H1 (cell line): ENCODE measurements around the gene RAB3C. TPM values are rescaled to one million over a fixed set of nuclear protein-coding genes. Genes with fewer than 3 reads are reported as not detected.

ENCODE experiments used
- CTCF ChIA-PET: fragments of 300-600 bp; sonication (Branson Sonifier 250); formaldehyde crosslinking; loops from one replicate; lab custom pipeline; 2021; ENCODE audit not compliant: partially characterized antibody; lab: Charles Lee
- POLR2A ChIA-PET: fragments of 300-600 bp; sonication (Branson Sonifier 250); formaldehyde crosslinking; loops from one replicate; lab custom pipeline; 2021; ENCODE audit warnings: inconsistent platforms; ENCODE audit not compliant: partially characterized antibody; lab: Charles Lee
- DNase-seq, 2 experiments: peaks; one replicate each; pipeline versions ENCODE4 v3.0.0 to v3.0.0-alpha.2; 2010 to 2022; ENCODE audit warnings: low spot score in 2 of 2, low read depth in 1 of 2, mixed read lengths in 1 of 2
- FAIRE-seq: peaks from 2 replicates; lab custom pipeline; 2011; peaks lifted over from hg19 to GRCh38; lab: Jason Lieb, UNC
- H2AFZ ChIP-seq: 2 replicates; pipeline ENCODE4 v1.8.1; 2012; ENCODE audit warnings: low read length, inconsistent platforms
- H2AK5ac ChIP-seq: 2 replicates; pipeline ENCODE4 v1.6.1; 2013; ENCODE audit warnings: low read depth, low read length
- H2BK120ac ChIP-seq: replicated peaks from 2 replicates; pipeline ENCODE3; 2013; ENCODE audit warnings: low read depth, low read length, inconsistent platforms
- H2BK12ac ChIP-seq: 2 replicates; pipeline ENCODE4 v1.6.1; 2013; ENCODE audit warnings: low read depth, low read length
- H2BK15ac ChIP-seq: 2 replicates; pipeline ENCODE4 v1.6.1; 2013; ENCODE audit warnings: low read length
- H2BK20ac ChIP-seq: 2 replicates; pipeline ENCODE4 v1.6.1; 2013; ENCODE audit warnings: low read length
- H2BK5ac ChIP-seq: 2 replicates; pipeline ENCODE4 v1.6.1; 2013; ENCODE audit warnings: low read depth, low read length
- H3K14ac ChIP-seq: 2 replicates; pipeline ENCODE4 v1.6.1; 2013; ENCODE audit warnings: inconsistent platforms; ENCODE audit not compliant: insufficient read length
- H3K18ac ChIP-seq: 2 replicates; pipeline ENCODE4 v1.6.1; 2013; ENCODE audit warnings: low read length; ENCODE audit errors: extremely low read depth
- H3K23ac ChIP-seq: 2 replicates; pipeline ENCODE4 v1.6.1; 2013; ENCODE audit warnings: inconsistent platforms; ENCODE audit not compliant: insufficient read length
- H3K23me2 ChIP-seq: 2 replicates; pipeline ENCODE4 v1.6.1; 2013; ENCODE audit warnings: low read depth, low read length
- H3K27ac ChIP-seq: 2 replicates; pipeline ENCODE4 v1.6.1; 2011; ENCODE audit warnings: low read depth, low read length, inconsistent platforms
- H3K27me3 ChIP-seq, 4 experiments: replicated peaks in 1 of 4; 1 replicate in 1 of 4; 2 replicates in 3 of 4; pipeline versions ENCODE4 v1.6.1 to v1.8.1; 2011 to 2013; ENCODE audit warnings: low read length in 3 of 4, mild to moderate bottlenecking in 3 of 4, inconsistent platforms in 2 of 4, mixed read lengths in 2 of 4, moderate library complexity in 1 of 4; ENCODE audit not compliant: control insufficient read depth in 3 of 4, insufficient read depth in 3 of 4; ENCODE audit errors: extremely low read depth in 1 of 4
- H3K36me3 ChIP-seq, 4 experiments: 2 replicates each; pipeline versions ENCODE4 v1.6.1 to v1.8.1; 2011 to 2013; ENCODE audit warnings: mild to moderate bottlenecking in 4 of 4, low read length in 3 of 4, moderate library complexity in 2 of 4, control low read depth in 1 of 4, inconsistent platforms in 1 of 4; ENCODE audit not compliant: insufficient read depth in 4 of 4, control insufficient read depth in 2 of 4
- H3K4ac ChIP-seq: replicated peaks from 2 replicates; pipeline ENCODE3; 2013; ENCODE audit warnings: low read length, low read depth, mixed read lengths, inconsistent platforms; ENCODE audit not compliant: insufficient read length
- H3K4me1 ChIP-seq, 4 experiments: replicated peaks in 1 of 4; 1 replicate in 1 of 4; 2 replicates in 3 of 4; pipeline versions ENCODE4 v1.6.1 to v1.8.1; 2011 to 2013; ENCODE audit warnings: low read length in 3 of 4, inconsistent platforms in 2 of 4, mixed read lengths in 1 of 4; ENCODE audit not compliant: insufficient read depth in 4 of 4, control insufficient read depth in 3 of 4
- H3K4me2 ChIP-seq, 2 experiments: 2 replicates each; pipeline versions ENCODE4 v1.6.1 to v1.8.1; 2011 to 2013; ENCODE audit warnings: low read depth in 2 of 2, low read length in 2 of 2, control low read depth in 1 of 2, inconsistent platforms in 1 of 2, mild to moderate bottlenecking in 1 of 2; ENCODE audit not compliant: insufficient read depth in 1 of 2
- H3K4me3 ChIP-seq, 4 experiments: fragments of 200-600, 300-600 bp in 1 of 4; sonication (generic), shearing (Covaris generic), sonication (Bioruptor Twin) in 1 of 4; 2 replicates each; pipeline versions ENCODE4 v1.5.1 to v1.8.1; 2011 to 2016; ENCODE audit warnings: low read length in 4 of 4, low read depth in 3 of 4, control low read depth in 2 of 4, inconsistent platforms in 2 of 4, mild to moderate bottlenecking in 2 of 4, mixed read lengths in 1 of 4, moderate library complexity in 1 of 4; ENCODE audit not compliant: insufficient read depth in 2 of 4; ENCODE audit errors: extremely low read depth in 1 of 4
- H3K56ac ChIP-seq: replicated peaks from 2 replicates; pipeline ENCODE3; 2013; ENCODE audit warnings: low read depth, mild to moderate bottlenecking, mixed read lengths, low read length, inconsistent platforms; ENCODE audit not compliant: insufficient read length
- H3K79me1 ChIP-seq: 2 replicates; pipeline ENCODE4 v1.6.1; 2013; ENCODE audit warnings: low read depth, low read length, control low read depth
- H3K79me2 ChIP-seq, 2 experiments: 2 replicates each; pipeline versions ENCODE4 v1.6.1 to v1.8.1; 2012 to 2013; ENCODE audit warnings: low read length in 2 of 2, mild to moderate bottlenecking in 2 of 2, inconsistent platforms in 1 of 2; ENCODE audit not compliant: insufficient read depth in 2 of 2, control insufficient read depth in 1 of 2
- H3K9ac ChIP-seq, 4 experiments: replicated peaks in 1 of 4; 1 replicate in 1 of 4; 2 replicates in 3 of 4; pipeline versions ENCODE4 v1.6.1 to v1.8.1; 2011 to 2013; ENCODE audit warnings: low read depth in 3 of 4, low read length in 3 of 4, control low read depth in 2 of 4, mild to moderate bottlenecking in 2 of 4, moderate library complexity in 2 of 4, inconsistent platforms in 1 of 4; ENCODE audit errors: extremely low read depth in 1 of 4
- H3K9me3 ChIP-seq, 2 experiments: 2 replicates each; pipeline versions ENCODE4 v1.6.1 to v1.8.1; 2012 to 2013; ENCODE audit warnings: mild to moderate bottlenecking in 2 of 2, moderate library complexity in 2 of 2, control low read depth in 1 of 2, inconsistent platforms in 1 of 2, low read depth in 1 of 2, low read length in 1 of 2, mixed read lengths in 1 of 2; ENCODE audit not compliant: insufficient read depth in 2 of 2
- H4K20me1 ChIP-seq, 2 experiments: replicated peaks in 1 of 2; 2 replicates each; pipeline versions ENCODE3 to v1.8.1; 2011 to 2013; ENCODE audit warnings: inconsistent platforms in 2 of 2, low read length in 2 of 2, mild to moderate bottlenecking in 1 of 2; ENCODE audit not compliant: insufficient read depth in 2 of 2, control insufficient read depth in 1 of 2
- H4K5ac ChIP-seq: 2 replicates; pipeline ENCODE4 v1.6.1; 2013; ENCODE audit warnings: low read length, low read depth, mixed read lengths, inconsistent platforms; ENCODE audit not compliant: insufficient read length
- H4K8ac ChIP-seq: 2 replicates; pipeline ENCODE4 v1.8.0; 2013; ENCODE audit warnings: mild to moderate bottlenecking, moderate library complexity, low read length, inconsistent platforms; ENCODE audit not compliant: insufficient read depth; ENCODE audit errors: extremely low read depth
- H4K91ac ChIP-seq: replicated peaks from 2 replicates; pipeline ENCODE3; 2013; ENCODE audit warnings: low read length, mixed read lengths, inconsistent platforms; ENCODE audit not compliant: insufficient read length
- CTBP2 ChIP-seq: IDR thresholded peaks from 2 replicates; pipeline ENCODE4 v1.7.0; 2011; ENCODE audit warnings: borderline replicate concordance, mild to moderate bottlenecking, moderate library complexity, mixed read lengths, low read length; ENCODE audit not compliant: insufficient read depth, insufficient read length
- EGR1 ChIP-seq: IDR thresholded peaks from 2 replicates; pipeline ENCODE4 v1.6.1; 2011; ENCODE audit warnings: low read depth, low read length, borderline replicate concordance
- EZH2 ChIP-seq: fragments of 200-600 bp; sonication (generic); IDR thresholded peaks from 2 replicates; pipeline ENCODE4 v1.7.1; 2012; ENCODE audit warnings: low read depth, mild to moderate bottlenecking, moderate library complexity, low read length, inconsistent platforms; ENCODE audit not compliant: severe bottlenecking
- JUN ChIP-seq: IDR thresholded peaks from 2 replicates; pipeline ENCODE4 v1.6.1; 2011; ENCODE audit warnings: low read depth, mild to moderate bottlenecking, improper control_type of control experiment, low read length
- MAFK ChIP-seq: IDR thresholded peaks from 2 replicates; pipeline ENCODE4 v1.6.1; 2012; ENCODE audit warnings: low read depth, mild to moderate bottlenecking, improper control_type of control experiment, low read length
- MAX ChIP-seq: IDR thresholded peaks from 2 replicates; pipeline ENCODE4 v1.6.1; 2012; ENCODE audit warnings: inconsistent platforms
- POU5F1 ChIP-seq: IDR thresholded peaks from 2 replicates; pipeline ENCODE4 v1.6.1; 2011; ENCODE audit warnings: low read depth, mild to moderate bottlenecking, low read length, moderate library complexity
- WGBS, 2 experiments: shearing (Covaris generic) in 1 of 2; methylation state at CpG; one replicate each; pipeline versions ENCODE4 v1.1.6 to v1.1.7; 2013 to 2015; ENCODE audit warnings: low lambda C conversion rate in 2 of 2, mixed read lengths in 2 of 2, inconsistent platforms in 1 of 2, low coverage in 1 of 2, missing lambda C conversion rate in 1 of 2; ENCODE audit not compliant: insufficient replicate concordance in 2 of 2, insufficient coverage in 1 of 2, insufficient read length in 1 of 2; ENCODE audit errors: extremely low coverage in 1 of 2, missing lambda C conversion rate in 1 of 2; 5-methylcytosine and 5-hydroxymethylcytosine counted together
- polyA plus RNA-seq, 7 experiments: library from polyadenylated mRNA; depleted of rRNA in 3 of 7; stranded (reverse) in 5 of 7; unstranded in 2 of 7; fragments of >200 nt in 5 of 7; fragments of 200-250 nt in 2 of 7; gene quantifications; 1 replicate in 5 of 7; 2 replicates in 1 of 7; 4 replicates in 1 of 7; pipeline versions ENCODE4 v1.2.1 to v1.2.3, GENCODE V29; 2011 to 2013; ENCODE audit warnings: missing spikeins in 2 of 7, mixed read lengths in 2 of 7
- total RNA-seq: library from RNA; stranded (reverse); fragmentation: NEBNext Ultra II Directional; extraction: Animal tissue kit (Norgen Biotek cat#: 25700); gene quantifications from 2 replicates; pipeline ENCODE4 v1.2.1, GENCODE V29; 2021

Gene RAB3C
- total and polyA plus RNA-seq, 2 of the 8 experiments (the other 6 are each of a cell fraction or from before 2014, with no cell fraction given): 14.7 to 18.3 TPM

- no peak overlapping the region for H3K4me3 ChIP-seq
- H2BK20ac ChIP-seq: no peak overlapping the region
- no peak overlapping the region for H3K4me2 ChIP-seq
- no peak overlapping the region for H3K18ac ChIP-seq
- no peak overlapping the region for H3K23ac ChIP-seq
- H3K9me3 ChIP-seq: 0 out of 4 replicates have a peak, but pooled peaks cover 0 to 4% of the 10 kb centered on the region in 2 experiments
- WGBS, 2 experiments: 95% methylated on average over 1 of the region's 1 CpG; no CpG with 5 or more reads in 1 of the 2 experiments
- no peaks in the 10 kb centered on the region for H3K79me1 ChIP-seq
- no peaks in the 10 kb centered on the region for H3K36me3 ChIP-seq
- H4K20me1 ChIP-seq: no peaks in the 10 kb centered on the region
- H4K8ac ChIP-seq: no peak overlapping the region
- H3K4me1 ChIP-seq: no peaks in the 10 kb centered on the region
- no peak overlapping the region for H2BK12ac ChIP-seq
- no peak overlapping the region for H3K9ac ChIP-seq
- ChIA-PET CTCF (no interaction called here), POLR2A (no interaction called here)
- no peak for TF ChIP-seq MAFK
- no peak for TF ChIP-seq EGR1
- TF ChIP-seq EZH2: no peak
- no peak for TF ChIP-seq JUN
- no peak for TF ChIP-seq MAX
- TF ChIP-seq CTBP2: no peak
- no peak for TF ChIP-seq POU5F1
- H2BK15ac ChIP-seq: no peak overlapping the region
- no peak overlapping the region for H2AK5ac ChIP-seq
- no peak overlapping the region for H3K14ac ChIP-seq
- H3K79me2 ChIP-seq: no peaks in the 10 kb centered on the region
- H3K4ac ChIP-seq: no peak overlapping the region
- H3K27ac ChIP-seq: no peak overlapping the region
- no peaks in the 10 kb centered on the region for H3K23me2 ChIP-seq
- no peak overlapping the region for H4K91ac ChIP-seq
- H3K27me3 ChIP-seq: no peaks in the 10 kb centered on the region
- no peak for DNase-seq
- H3K56ac ChIP-seq: no peak overlapping the region
- no peak overlapping the region for H4K5ac ChIP-seq
- H2BK120ac ChIP-seq: no peak overlapping the region
- no peak overlapping the region for H2AFZ ChIP-seq
- no peak for FAIRE-seq
- no peak overlapping the region for H2BK5ac ChIP-seq
These were observed 15.6 kb downstream of the RAB3C start for GRCh38 chr5:58598440-58598839.
